Panc1 (cell line): ENCODE measurements around the gene CFAP57.

ENCODE experiments used
- CTCF ChIP-seq: fragments of 450-650 bp; IDR thresholded peaks from 2 replicates; pipeline ENCODE4 v1.5.1; 2017; ENCODE audit warnings: mild to moderate bottlenecking
- POLR2AphosphoS5 ChIP-seq: IDR thresholded peaks from 2 replicates; pipeline ENCODE4 v1.6.1; 2012; ENCODE audit warnings: mild to moderate bottlenecking, low read depth, low read length, moderate library complexity
- TCF7L2 ChIP-seq: IDR thresholded peaks from 2 replicates; pipeline ENCODE4 v1.6.1; 2011; ENCODE audit warnings: mild to moderate bottlenecking, low read depth, low read length, inconsistent platforms

- no peak for TF ChIP-seq POLR2AphosphoS5
- TF ChIP-seq CTCF, result no peak
- no peak for TF ChIP-seq TCF7L2
These were observed 58.0 kb downstream of the CFAP57 start for GRCh38 chr1:43229826-43230780.
